ENCODE results near the gene PTP4A2.
A peak's percentile ranks its signal among the peaks of the same experiment; 100 is the strongest.

The PTP4A2 gene

GRCh38 chr1:31977385-31978131 is 39.4 kb upstream of the PTP4A2 start:
- Histone ChIP-seq H3K9me3 (no peaks in the 10 kb centered on the region), H3K27me3 (no peaks in the 10 kb centered on the region), H3K9ac (peak overlapping the region; percentile 68), H3K4me2 (peak overlapping the region; percentile 77), H4K20me1 (no peaks in the 10 kb centered on the region), H3K27ac (peak overlapping the region; percentile 73), H3K4me1 (peaks cover 71% of the 10 kb centered on the region), H3K4me3 (0 out of 2 replicates have a peak overlapping the region, but pooled peaks have one; percentile 26), H3K36me3 (no peaks in the 10 kb centered on the region)
- no peak for TF ChIP-seq Cebpa-rat (IDR thresholded peaks at IDR 0.05)

GRCh38 chr1:31976401-31976800 is 38.2 kb upstream of the PTP4A2 start:
- no peaks in the 10 kb centered on the region for H3K27me3 ChIP-seq
- peak overlapping the region; percentile 77 for H3K4me2 ChIP-seq
- H4K20me1 ChIP-seq: no peaks in the 10 kb centered on the region
- H3K9ac ChIP-seq: no peak overlapping the region
- H3K9me3 ChIP-seq: no peaks in the 10 kb centered on the region
- H3K36me3 ChIP-seq: no peaks in the 10 kb centered on the region
- TF ChIP-seq Cebpa-rat (IDR thresholded peaks at IDR 0.05): no peak
- H3K27ac ChIP-seq: no peak overlapping the region
- peaks cover 72% of the 10 kb centered on the region for H3K4me1 ChIP-seq
- H3K4me3 ChIP-seq: no peak overlapping the region

DNA sequence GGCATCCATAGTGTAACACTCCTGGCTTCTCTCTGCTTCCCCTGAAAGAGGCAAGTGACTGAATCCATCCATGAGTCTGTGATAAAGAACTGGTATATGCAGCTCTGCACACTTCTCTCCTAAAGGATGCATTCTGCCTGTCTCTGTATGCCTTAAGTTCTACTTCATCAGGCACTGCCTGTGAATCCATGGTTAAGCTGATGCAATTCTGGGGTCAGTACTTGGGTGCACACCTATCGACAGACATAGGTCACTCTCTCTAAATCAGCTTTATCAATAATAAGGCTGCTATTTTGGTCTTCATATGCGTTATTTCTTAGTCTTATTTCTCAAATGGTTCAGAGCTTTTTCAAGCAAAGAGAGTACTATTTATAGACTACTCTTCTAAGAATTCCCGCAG is 32.7 kb upstream of the PTP4A2 start:
- Histone ChIP-seq H4K20me1 (no peaks in the 10 kb centered on the region), H3K27ac (no peak overlapping the region), H3K4me2 (0 out of 2 replicates have a peak overlapping the region, but pooled peaks have one; percentile 1), H3K27me3 (no peaks in the 10 kb centered on the region), H3K9ac (no peak overlapping the region), H3K36me3 (no peaks in the 10 kb centered on the region), H3K4me3 (no peak overlapping the region), H3K4me1 (peaks cover 29% of the 10 kb centered on the region), H3K9me3 (no peaks in the 10 kb centered on the region)
- TF ChIP-seq Cebpa-rat (IDR thresholded peaks at IDR 0.05): no peak

DNA sequence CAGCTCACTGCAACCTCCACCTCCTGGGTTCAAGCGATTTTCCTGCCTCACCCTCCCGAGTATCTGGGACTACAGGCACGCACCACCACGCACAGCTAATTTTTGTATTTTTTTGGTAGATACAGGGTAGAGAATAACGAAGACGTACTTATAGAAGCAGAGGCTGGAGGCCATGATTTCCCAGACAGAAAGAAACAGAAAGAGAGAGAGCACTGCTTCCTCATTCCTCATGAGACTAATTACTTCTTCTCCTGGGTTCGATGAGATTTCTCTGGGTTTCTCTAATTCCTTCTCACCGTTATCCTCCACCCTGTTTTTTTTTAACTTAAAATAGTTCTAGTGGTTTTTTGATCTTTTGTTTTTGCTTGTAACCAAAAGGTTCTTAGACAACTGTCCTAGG is 23.4 kb upstream of the PTP4A2 start:
- Histone ChIP-seq H3K9me3 (no peaks in the 10 kb centered on the region), H3K4me2 (no peak overlapping the region), H3K9ac (no peak overlapping the region), H3K4me3 (no peak overlapping the region), H3K27ac (no peak overlapping the region), H3K4me1 (peaks cover 42% of the 10 kb centered on the region), H4K20me1 (no peaks in the 10 kb centered on the region), H3K36me3 (no peaks in the 10 kb centered on the region), H3K27me3 (no peaks in the 10 kb centered on the region)
- TF ChIP-seq Cebpa-rat (IDR thresholded peaks at IDR 0.05): no peak

DNA sequence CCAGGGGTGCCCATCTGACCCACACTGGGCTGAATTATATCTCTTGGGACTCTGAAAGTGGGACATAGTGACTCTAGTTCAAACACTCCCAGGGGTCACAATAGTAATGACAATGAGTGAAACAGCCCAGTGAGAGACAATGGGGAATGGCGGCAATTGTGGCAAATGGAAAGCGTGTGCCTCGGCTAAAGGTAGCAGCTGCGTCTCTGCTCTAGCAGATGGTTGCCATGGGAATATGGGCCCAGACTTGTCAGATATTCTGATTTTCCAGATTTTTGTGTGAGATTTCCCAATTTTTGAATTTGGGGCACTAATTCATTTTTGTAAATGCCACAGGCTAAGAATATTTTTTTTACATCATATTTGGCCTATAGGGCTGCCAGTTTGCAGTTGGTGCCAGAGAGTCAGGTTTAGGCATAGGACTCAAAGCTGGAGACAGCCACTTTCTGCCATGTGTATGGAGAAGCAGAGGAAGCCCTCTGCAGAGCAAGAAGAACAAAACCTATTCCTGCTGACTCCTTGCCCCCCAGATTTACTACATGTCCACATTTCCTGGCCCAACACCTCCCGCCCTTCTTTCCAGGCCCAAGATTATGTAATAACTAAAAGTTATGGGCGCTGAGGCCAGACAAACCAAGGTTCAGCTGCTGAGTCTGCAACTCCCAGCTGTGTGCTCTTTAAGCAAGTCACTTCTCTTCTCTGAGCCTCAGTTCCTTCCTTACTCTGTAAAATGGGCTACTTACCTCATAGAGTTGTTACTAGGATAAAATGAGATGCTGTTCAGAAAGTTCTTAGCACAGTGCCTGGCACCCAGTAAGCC is 21.6 kb upstream of the PTP4A2 start:
- Histone ChIP-seq H3K27me3 (no peaks in the 10 kb centered on the region), H3K36me3 (no peaks in the 10 kb centered on the region), H3K4me1 (peaks cover 60% of the 10 kb centered on the region), H4K20me1 (no peaks in the 10 kb centered on the region), H3K4me3 (no peak overlapping the region), H3K9ac (no peak overlapping the region), H3K4me2 (no peak overlapping the region), H3K27ac (no peak overlapping the region), H3K9me3 (no peaks in the 10 kb centered on the region)
- no peak for TF ChIP-seq Cebpa-rat (IDR thresholded peaks at IDR 0.05)

DNA sequence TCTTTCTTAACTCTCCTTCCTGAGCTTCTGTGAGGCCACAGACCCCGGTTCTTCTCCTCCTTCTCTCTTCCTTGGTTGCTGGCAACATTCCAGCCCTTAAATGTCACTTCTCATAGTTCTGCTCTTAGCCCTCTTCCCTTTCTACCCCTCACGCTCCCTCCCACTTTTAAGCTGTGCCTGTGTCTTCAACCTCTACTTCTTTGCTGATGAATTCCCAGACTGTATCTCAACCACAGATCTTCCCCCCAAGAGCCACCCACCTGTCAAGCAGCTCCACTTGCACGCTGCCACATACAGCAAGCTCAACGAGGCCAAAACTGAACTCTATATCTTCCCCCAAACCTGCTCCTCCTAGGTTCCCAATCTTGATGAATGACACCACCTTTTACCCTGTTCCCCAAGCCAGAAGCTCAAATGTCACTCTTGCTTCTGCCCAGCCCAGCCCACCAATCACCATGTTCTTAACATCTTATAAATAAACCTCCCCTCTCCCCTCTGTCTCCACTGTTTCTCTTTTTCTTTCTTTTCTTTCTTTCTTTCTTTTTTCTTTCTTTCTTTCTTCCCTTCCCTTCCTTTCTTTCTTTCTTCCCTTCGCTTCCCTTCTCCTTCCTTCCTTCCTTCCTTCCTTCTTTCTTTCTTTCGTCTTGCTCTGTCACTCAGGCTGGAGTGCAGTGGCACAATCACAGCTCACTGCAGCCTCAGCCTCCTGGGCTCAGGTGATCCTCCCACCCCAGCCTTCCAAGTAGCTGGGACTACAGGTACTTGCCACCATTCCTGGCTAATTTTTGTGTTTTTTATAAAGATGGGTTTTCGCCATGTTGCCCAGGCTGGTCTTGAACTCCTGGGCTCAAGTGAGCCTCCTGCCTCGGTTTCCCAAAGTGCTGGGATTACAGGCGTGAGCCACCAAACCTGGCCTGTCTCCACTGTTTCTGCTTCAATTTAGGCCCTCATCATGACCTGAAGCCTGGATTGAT is 19.8 kb upstream of the PTP4A2 start:
- no peak overlapping the region for H3K4me3 ChIP-seq
- TF ChIP-seq Cebpa-rat (IDR thresholded peaks at IDR 0.05): no peak
- no peaks in the 10 kb centered on the region for H3K9me3 ChIP-seq
- no peaks in the 10 kb centered on the region for H4K20me1 ChIP-seq
- H3K4me2 ChIP-seq: peak overlapping the region; percentile 61
- no peaks in the 10 kb centered on the region for H3K36me3 ChIP-seq
- H3K9ac ChIP-seq: peak overlapping the region; percentile 59; the same call in 1 of the 2 replicates
- no peaks in the 10 kb centered on the region for H3K27me3 ChIP-seq
- peaks cover 57% of the 10 kb centered on the region for H3K4me1 ChIP-seq
- H3K27ac ChIP-seq: peak overlapping the region; percentile 46; the same call in 1 of the 2 replicates

GRCh38 chr1:31955917-31956736 is 18.0 kb upstream of the PTP4A2 start:
- Histone ChIP-seq H3K36me3 (no peaks in the 10 kb centered on the region), H3K4me2 (peak overlapping the region; percentile 29), H3K9ac (no peak overlapping the region; the same call in 1 of the 2 replicates), H3K4me1 (peaks cover 66% of the 10 kb centered on the region), H3K4me3 (no peak overlapping the region), H3K27me3 (no peaks in the 10 kb centered on the region), H3K27ac (peak overlapping the region; percentile 31; the same call in 1 of the 2 replicates), H4K20me1 (no peaks in the 10 kb centered on the region), H3K9me3 (no peaks in the 10 kb centered on the region)
- no peak for TF ChIP-seq Cebpa-rat (IDR thresholded peaks at IDR 0.05)

DNA sequence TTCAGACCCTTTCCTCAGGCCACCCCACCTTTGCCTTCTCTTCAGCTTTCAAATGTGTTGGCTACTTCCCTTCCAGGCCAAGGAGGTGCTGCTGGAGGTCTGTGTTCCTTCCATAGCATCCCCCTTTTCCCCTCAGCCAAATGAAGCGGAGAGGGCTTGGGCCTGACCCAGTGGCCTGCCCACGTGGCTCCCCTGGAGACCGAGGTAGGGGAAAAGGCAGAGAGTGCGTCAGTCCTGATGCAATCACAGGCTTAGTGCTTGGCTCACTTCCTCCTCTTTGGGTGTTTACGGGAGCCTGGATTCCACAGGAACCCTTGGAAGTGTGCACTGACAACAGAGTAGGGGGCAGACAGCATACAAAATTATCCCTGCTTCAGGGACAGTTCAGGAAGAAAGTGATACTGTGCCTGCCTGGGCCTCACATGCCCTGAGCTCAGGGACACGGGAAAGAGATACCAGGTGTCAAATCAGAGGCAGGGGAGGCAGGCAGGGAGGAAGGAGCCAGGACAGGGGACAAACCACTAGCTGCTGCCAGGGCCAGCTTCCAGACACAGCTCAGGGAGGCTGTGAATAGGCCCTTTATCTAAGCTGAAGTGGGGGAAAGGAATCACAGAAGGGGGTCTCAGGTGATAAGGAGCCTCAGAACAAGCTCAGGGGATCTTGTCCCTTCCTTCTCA is 16.6 kb upstream of the PTP4A2 start:
- peak overlapping the region; percentile 42 for H3K9ac ChIP-seq

More for the DNA sequence above, 16.6 kb upstream of the PTP4A2 start:
- no peaks in the 10 kb centered on the region for H3K36me3 ChIP-seq
- H3K9me3 ChIP-seq: no peaks in the 10 kb centered on the region
- peaks cover 77% of the 10 kb centered on the region for H3K4me1 ChIP-seq
- H3K27me3 ChIP-seq: no peaks in the 10 kb centered on the region
- no peak overlapping the region for H3K4me3 ChIP-seq
- peak overlapping the region; percentile 64 for H3K4me2 ChIP-seq
- no peaks in the 10 kb centered on the region for H4K20me1 ChIP-seq
- no peak for TF ChIP-seq Cebpa-rat (IDR thresholded peaks at IDR 0.05)
- peak overlapping the region; percentile 78 for H3K27ac ChIP-seq

Data from BLaER1 (cell line).